GM08714 (cell line): ENCODE data around the gene PSKH1.
A peak's percentile ranks its signal among the peaks of the same experiment; 100 is the strongest.
"Not testable (repeated sequence)": the region's sequence is repeated elsewhere in the genome, so short reads cannot be mapped to it uniquely, and the experiment has no call there.

ENCODE experiments used
- H3K4me3 ChIP-seq: fragments of 200-500 bp; sonication (Bioruptor generic); 2 replicates; pipeline ENCODE4 v1.5.1; 2014; ENCODE audit warnings: mild to moderate bottlenecking, low read length, inconsistent platforms
- ZNF274 ChIP-seq: IDR thresholded peaks from 2 replicates; pipeline ENCODE4 v1.6.1; 2012; ENCODE audit warnings: mild to moderate bottlenecking, low read depth, low read length

The PSKH1 gene

DNA sequence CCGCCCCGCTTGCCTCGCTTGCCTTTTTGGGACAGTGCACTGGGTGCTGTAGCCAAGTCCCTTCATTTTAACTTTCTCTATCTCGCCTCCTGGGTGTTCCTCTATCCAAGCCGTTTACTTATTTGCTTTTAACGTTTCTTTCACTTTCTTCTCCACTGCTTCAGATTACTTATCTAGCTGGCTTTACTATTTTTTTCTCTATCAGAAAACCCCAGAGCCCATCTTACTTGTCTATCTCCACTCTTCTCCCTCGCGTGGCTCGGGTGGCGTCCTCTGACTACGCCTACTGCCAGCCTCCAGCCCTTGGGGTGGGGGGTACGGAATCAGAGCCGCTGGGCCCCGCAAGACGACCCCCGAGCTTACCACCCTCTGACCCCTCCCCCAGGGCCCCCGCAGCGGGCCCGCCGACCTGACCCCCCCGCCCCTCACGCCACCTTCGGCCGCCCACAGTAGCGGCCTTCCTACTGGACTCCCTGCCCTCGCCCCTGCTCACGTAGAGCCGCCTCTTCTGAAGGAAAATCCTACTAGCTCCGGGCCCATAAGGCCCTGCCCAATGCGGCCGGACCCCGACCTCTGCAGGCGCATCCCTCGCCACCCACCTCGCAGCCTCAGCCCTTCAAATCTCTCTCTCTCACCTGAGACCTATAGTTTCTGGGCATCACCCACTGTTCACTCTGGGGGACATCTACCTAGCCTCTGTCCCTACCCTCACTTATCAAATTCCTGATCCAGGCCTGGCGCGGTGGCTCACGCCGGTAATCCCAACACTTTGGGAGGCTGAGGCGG, 76.4 kb downstream of the PSKH1 start:
- no peak for TF ChIP-seq ZNF274
- peak overlapping the region; percentile 61; the same call in 1 of the 2 replicates for H3K4me3 ChIP-seq

DNA sequence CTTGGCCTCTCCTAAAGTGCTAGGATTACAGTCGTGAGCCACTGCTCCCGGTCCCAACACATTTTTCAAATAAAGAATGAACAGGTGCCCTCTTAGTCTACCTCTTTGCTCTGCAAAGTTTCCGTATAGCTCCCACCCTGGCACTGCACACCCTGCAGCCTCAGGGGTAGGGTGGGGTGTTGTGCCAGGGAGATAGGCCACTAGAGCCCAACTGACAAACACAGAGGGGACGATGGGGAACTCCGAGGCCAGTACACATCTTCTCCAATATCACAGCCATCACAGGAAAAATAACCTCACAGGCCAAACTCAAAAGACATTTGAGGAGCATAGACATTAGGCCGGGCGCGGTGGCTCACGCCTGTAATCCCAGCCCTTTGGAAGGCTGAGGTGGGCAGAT, 78.1 kb downstream of the PSKH1 start:
- TF ChIP-seq ZNF274, result no peak
- H3K4me3 ChIP-seq, result no peak overlapping the region

DNA sequence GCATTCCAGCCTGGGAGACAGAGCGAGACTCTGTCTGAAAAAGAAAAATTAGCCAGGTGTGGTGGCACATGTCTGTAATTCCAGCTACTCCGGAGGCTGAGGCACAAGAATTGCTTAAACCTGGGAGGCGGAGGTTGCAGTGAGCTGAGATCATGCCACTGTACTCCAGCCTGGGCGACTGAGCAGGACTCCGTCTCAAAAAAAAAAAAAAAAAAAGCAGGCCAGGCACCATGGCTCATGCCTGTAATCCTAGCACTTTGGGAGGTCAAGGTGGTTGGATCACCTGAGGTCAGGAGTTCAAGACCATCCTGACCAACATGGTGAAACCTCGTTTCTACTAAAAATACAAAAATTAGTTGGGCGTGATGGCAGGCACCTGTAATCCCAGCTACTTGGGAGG, 79.2 kb downstream of the PSKH1 start:
- not testable (repeated sequence) for H3K4me3 ChIP-seq

GRCh38 chr16:67975321-67976105, 82.5 kb downstream of the PSKH1 start:
- no peak for TF ChIP-seq ZNF274
- H3K4me3 ChIP-seq, result no peak overlapping the region

GRCh38 chr16:67976205-67976604, 83.2 kb downstream of the PSKH1 start:
- H3K4me3 ChIP-seq, result no peak overlapping the region
- no peak for TF ChIP-seq ZNF274

DNA sequence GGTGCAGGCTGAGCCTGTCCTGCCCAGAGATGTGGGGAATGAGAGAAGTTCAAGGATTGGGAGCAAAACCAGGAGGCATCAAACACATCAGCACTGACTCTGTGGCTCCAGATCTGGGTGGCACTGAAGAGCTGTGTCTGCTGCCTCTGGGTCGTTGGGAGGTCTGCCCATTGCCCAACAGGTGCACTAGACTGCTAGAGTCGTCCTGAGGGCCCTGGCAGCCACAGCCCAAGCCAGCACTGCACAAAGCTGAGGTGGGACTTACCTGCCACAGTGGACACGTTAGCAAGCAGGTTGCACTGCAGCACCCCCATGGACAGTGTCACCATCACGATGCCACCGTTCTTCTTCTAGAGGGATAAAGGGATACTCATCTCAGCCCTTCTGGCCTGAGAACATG, 84.0 kb downstream of the PSKH1 start:
- H3K4me3 ChIP-seq, result no peak overlapping the region
- no peak for TF ChIP-seq ZNF274

DNA sequence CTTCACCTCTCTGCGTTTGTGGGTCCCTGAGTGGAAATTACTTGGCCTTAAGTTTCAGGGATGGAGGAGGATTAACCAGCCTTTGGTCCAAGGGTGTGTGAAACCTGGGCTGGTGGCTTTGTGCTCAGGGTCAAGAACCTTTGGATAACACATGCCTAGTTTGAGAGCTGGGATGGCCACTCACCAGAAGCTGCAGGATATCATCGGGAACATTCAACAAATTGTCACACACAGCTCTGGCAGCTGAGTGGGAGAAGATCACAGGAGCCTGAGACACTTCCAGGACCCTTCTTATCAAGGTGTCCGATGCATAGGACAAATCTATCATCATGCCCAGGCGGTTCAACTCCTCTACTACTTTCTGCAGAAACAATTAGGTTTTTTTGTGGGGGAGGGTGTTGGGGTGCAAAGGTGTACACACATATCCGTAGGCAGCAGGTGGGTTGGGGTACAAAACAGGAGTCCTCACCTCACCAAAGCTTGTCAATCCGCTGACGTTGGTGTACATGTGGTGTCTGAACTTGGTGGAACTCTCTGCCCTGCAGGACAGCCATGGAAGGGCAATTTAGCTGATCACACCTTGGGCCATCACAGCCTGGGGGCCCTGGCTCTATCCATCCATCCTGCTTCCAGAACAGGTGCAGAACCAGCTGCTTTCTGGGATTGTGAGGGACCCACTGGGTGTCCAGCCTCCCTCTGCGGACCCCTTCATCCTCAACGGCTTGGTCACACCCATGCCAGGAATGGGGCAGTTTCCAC, 84.6 kb downstream of the PSKH1 start:
- no peak for TF ChIP-seq ZNF274
- no peak overlapping the region for H3K4me3 ChIP-seq
